K562 (cell line): ENCODE data around the gene CACNA2D4.

Source experiments
- CHD1 ChIP-seq: fragments of 200-600 bp; sonication (generic); IDR thresholded peaks from one replicate; pipeline ENCODE4 v1.6.1; 2012; ENCODE audit warnings: mild to moderate bottlenecking, moderate library complexity, low read length, inconsistent platforms
- ELF1 ChIP-seq: fragments of 200-800 bp; sonication (Bioruptor generic); IDR thresholded peaks from 2 replicates; pipeline ENCODE4 v1.6.1; 2016; ENCODE audit warnings: missing genetic modification characterization, missing compliant biosample characterization

GRCh38 chr12:1812650-1813302 is 105.7 kb downstream of the CACNA2D4 start:
- TF ChIP-seq CHD1 (no peak), ELF1 (tag) (no peak)
